Measurements from ENCODE around the gene CFAP97.
A peak's percentile ranks its signal among the peaks of the same experiment; 100 is the strongest.
"Not testable (repeated sequence)": the region's sequence is repeated elsewhere in the genome, so short reads cannot be mapped to it uniquely, and the experiment has no call there.

The CFAP97 gene

DNA sequence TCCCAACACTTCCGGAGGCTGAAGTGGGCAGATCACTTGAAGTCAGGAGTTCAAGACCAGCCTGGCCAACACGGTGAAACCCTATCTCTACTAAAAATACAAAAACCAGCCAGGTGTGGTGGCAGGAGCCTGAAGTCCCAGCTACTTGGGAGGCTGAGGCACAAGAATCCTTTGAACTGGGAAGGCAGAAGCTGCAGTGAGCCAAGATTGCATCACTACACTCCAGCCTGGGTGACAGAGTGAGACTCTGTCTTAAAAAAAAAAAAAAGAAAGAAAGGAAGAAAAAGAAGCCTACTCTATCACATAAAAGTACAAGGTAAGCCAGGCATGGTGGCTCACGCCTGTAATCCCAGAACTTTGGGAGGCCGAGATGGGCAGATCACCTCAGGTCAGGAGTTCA lies 5.6 kb downstream of the CFAP97 start:
- not testable (repeated sequence) for DNase-seq (ENCODE audit: low spot score)

DNA sequence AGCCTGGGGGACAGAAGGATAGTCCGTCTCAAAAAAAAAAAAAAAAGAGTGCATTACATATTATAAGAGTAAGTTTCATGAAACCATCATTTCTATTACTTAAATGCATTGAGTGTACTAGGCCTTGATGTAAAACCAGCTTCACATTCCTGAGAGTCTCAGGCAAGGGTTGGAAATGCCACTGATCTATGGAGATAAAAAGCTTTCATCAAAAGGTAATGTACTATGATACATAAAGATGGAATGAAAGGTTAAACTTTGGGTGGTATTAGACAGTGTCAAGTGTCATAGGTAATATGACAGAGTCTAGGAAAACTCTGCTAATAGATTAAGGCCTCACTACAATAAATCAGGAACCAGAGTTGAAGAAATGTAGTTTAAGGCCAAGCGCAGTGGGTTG lies 7.4 kb downstream of the CFAP97 start:
- no peak for DNase-seq (ENCODE audit: low spot score)

DNA sequence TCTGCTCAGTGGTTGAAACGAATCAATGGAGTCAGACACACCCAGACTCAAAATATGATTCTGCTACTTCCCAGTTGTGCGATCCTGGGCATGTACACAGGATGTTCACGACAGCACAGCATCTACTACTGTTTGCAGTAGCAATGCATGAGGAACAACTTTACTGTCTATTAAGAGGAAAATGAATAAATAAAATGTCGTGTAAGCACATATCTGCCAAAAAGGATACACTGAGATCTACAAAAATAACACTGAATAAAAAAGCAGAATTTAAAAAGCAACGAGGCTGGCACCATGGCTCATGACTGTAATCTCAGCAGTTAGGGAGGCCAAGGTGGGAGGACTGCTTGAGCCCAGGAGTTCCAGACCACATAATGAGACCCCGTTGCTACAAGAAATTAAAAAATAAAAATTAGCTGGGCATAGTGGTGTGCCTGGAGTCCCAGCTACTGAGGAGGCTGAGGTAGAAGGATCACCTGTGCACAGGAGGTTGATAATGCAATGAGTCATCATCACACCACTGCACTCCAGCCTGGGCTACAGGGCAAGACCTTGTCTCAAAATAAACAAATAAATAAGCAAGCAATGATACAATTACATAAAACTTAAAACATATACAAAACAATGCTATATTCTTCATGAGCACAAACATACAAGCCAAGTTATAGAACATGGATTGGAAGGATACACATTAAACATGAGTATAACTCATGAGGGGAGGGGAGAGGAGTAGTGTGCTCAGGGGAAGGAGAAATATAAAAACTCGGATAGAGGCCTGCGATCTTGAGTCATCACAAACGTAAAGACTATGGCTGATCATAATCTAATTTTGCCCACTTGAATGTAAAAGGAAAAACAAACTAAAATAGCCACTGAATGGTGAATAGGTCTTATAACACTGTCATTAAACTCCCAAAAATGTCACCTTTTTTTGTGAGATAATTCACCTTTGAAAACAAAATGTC lies 8.6 kb downstream of the CFAP97 start:
- DNase-seq (ENCODE audit: low spot score), result no peak

DNA sequence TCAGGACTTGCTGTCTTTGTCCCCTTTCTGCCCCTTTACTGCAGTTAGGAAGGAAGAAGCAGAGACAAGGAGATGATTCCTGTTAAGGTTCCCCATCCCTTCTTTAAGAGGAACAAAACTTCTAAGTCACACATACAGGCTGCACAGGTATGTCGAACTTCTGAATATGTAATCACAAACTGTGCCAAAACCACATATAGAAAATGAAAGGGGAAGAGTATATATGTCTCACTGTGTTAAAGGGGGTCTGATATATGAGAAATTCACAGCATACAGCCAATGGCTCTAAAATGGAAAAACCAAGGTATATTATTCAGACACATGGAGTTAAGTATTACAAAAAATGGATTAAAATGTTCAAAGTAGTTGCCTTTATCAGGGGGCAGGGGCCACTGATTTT lies 11.7 kb downstream of the CFAP97 start:
- no peak for DNase-seq (ENCODE audit: low spot score)

DNA sequence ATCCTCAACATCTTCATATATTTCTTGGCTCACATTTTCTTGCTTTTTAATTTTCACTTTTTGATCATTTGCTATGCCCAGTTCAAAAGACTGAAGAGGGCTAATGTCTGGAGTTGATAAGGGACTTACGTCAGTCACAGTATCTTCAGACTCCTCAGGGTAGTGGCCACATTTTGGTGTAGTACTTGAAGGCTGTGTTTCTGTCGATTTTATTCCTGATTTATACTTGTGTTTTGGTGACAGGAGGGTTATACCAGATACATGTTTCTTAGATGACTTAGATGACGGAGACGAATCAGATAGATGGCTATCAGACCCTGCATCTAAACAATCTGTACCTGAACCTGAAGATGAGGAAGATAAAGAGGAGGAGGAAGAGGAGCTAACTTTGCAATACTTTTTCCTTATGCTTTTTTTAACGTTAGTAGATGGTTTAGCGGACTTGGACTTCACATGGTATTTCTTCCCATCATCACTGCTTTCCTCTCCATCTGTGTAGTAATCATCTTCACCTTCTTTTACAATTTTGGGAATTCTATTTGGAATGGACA lies 13.4 kb downstream of the CFAP97 start:
- DNase-seq (ENCODE audit: low spot score), result peak; percentile 72

DNA sequence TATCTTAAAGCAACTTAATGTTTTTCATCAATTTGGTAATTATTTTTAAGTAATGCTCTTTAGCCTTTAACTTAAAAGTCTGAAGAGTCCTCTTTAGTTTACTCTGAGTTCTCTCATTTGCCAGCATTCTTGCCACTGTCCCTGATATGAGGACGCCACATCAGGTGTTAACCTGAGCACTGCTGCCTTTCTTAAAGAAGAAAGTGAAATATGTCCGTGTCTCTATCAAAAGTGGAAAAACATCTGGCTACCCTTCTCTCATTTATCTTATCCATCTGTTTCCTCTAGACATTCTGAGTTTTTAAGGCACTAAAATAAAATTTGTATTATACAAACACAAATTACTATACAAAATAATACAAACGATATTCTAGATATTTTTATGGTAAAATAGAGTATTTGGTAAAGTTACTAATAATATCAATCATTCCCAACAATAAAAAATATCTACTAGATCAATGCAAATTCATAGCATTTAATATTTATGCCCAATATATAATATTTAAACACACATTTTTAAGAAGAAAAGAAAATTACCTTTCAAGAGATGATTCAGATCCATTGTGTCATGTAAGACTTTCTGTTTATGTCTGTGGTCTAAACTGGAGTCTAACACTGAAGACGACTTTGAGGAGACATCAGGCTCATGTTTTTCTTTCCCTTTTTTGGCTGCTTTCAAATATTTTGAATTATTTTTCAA lies 14.0 kb downstream of the CFAP97 start:
- peak; percentile 61 for DNase-seq (ENCODE audit: low spot score)

DNA sequence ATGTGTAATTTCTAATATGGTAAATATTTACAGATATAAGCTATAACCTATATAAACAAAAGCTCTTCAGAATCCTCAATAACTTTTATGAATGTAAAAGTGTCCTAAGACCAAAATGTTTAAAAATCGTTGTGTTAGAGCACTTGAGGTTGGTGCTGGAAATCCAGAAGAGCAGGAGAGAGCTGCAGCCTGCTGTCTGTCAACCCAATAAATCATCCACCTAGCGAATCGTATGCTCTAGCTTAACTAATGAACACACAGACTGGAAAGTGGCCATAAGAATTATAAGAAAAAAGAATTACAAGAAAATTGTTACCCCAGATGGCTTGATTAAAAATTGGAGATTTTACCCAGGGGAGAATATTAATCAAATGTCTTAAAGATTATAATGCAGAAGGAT lies 17.0 kb downstream of the CFAP97 start:
- DNase-seq (ENCODE audit: low spot score), result no peak

DNA sequence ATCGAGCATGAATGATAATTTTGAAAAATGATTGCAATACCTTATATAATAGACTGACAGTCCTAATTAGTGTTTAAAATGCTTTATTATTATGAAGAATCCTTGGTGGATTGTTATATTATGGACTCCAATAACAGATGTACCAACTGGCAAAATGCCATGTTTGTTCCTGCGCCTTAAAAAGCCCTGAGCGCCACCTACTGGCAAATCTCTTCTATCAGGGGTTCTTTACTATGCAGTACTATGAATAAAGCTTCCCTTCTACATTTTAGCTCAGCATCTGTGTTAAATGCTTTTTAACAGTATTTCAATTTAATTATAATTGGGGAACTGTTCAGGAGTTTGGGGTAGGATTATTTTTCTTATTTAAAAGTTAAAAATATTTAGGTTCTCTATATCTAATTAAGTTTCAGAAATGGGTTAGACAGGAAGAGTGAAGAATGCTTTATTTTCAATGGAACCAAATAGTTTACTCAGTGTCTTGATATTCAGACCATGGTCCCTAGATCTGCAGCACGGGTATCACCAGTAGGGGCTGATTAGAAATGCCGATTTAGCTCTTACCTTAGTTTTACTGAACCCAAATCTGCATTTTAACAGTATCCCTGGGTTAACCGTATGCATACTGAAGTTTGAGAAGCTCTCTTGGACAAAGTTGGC lies 20.0 kb downstream of the CFAP97 start:
- peak; percentile 95 for DNase-seq (ENCODE audit: low spot score)

DNA sequence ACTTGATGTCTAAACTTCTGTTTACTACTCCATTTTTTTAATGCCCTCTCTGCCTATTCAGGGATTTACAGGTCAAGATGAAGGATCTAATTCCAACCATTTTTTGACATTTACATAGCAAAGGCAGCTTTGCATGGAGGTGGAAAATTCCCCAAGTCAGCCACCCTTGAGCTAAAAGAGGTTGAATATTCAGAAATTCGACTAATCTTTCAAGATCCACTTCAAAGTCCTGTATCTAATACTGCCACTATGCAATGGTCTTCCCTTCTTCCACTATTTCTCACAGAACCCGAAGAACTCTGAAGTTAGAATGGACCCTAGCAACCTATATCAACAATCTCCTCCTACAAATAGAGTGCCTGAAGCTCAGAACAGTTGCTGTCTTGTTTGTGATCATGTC lies 21.6 kb downstream of the CFAP97 start:
- no peak for DNase-seq (ENCODE audit: low spot score)

DNA sequence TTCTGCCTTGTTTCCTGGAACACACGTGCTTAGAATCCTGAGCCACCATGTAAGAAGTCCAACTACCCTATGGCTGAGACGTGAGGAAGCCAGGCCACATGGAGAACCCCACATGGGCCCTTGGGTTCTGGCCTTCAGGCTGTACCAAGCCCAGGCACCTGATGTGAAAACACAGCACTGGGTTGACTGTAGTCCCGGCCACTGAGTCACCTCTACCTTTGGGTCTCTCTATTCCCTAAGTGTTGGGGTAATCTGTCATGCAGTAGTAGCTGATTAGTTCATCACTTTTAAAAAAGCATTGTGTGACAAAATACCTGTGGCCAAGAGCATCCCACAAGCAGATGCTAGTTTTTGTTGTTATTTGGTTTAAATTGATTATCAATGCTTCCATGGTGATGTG lies 24.3 kb downstream of the CFAP97 start:
- no peak for DNase-seq (ENCODE audit: low spot score)

DNA sequence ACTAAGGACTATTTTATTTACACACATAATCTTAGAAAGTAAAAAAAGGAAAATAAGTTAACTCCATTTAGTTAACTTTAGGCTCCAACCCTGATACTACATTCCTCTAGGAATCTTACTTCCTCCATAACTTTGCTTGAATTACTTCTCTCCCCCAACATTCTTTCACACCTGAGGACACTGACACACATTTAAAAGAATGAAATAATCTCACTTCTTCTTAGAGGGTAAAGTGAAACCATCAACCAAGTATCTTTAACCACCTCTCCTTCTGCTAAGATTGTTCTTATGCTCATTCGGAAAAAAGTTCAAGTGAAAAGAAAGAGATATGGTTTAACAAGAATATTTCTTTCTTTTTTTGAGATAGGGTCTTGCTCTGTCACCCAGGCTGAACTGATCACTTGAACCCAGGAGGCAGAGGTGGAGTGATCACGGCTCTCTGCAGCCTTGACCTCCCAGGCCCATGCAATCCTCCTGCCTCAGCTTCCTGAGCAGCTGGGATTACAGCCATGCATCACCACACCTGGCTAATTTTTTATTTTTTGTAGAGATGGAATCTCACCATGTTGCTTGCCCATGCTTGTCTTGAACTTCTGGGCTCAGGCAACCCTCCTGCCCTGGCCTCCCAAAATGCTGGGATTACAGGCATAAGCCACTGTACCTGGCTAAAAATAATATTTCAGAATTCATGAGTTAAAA lies 32.3 kb downstream of the CFAP97 start:
- DNase-seq (ENCODE audit: low spot score), result no peak

DNA sequence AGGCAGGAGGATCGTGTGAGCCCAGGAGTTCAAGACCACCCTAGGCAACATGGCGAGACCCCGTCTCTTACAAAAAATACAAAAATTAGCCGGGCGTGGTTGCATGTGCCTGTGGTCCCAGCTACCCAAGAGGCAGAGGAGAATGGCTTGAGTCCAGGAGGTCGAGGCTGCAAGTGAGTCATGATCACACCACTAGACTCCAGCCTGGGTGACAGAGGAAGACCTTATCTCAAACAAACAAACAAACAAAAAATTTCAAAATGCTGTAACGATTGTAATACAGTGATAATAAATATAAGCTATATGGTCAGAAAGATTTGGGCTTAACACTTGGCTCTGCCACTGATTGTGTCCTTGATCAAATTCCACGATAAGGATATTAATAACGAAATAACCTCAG lies 36.6 kb downstream of the CFAP97 start:
- DNase-seq (ENCODE audit: low spot score), result no peak

DNA sequence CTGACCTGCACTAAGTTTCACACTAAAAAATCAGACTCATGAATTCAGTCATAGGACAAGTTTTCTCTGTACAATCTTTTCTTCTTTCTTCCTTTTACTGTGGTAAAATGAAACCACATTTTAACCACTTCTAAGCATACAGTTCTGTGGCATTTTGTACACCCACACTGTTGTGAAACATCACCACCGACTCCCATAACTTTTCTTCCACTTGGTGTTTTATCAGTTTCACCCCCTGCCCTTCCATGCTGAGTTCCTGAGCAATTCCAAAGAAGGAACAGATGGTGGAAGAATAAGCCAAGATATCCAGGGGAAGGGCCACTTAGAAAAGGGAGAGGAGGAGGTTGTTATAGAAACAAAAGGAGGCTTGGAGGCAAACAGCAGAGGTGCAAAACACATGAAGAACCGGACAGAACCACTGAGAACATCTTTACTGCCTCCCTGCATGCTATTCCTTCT lies 38.2 kb downstream of the CFAP97 start:
- no peak for DNase-seq (ENCODE audit: low spot score)

DNA sequence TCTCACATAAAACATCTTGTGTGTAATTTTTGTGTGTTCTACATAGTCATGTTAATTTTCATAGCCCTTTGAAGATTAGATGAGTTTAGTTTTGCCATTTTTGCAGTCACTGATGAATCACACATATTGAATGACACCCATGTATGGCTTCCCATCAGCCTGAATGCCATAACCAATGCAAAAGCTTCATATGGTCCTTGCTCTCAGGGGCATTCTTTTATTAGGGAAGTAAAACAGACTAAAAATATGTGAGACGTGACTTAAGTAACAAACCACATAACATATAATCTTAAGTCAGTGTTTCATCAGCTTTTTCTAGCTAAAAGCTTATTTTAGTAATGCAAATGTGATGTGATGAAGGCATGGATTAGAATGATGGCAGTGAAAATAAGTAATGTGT lies 52.5 kb downstream of the CFAP97 start:
- no peak for DNase-seq (ENCODE audit: low spot score)

DNA sequence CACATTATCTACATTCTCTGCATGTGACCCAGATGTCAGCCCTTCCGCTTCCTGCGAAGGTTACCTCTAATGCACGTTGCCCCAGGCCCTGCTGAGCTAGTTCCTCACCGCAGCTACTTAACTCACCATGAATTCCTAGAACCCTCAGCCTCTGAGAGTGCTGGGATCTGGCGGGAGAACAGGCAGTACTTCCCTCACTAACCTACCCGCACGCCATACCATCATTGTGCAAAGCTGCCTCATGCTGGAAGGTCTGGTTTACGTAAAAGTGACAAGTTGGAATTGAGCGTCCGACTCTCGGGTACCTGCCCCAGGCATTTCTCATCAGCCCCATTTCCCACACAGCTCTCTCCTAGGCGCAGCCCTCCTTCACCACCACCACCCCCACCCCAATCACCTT lies 54.4 kb downstream of the CFAP97 start:
- DNase-seq (ENCODE audit: low spot score), result no peak

DNA sequence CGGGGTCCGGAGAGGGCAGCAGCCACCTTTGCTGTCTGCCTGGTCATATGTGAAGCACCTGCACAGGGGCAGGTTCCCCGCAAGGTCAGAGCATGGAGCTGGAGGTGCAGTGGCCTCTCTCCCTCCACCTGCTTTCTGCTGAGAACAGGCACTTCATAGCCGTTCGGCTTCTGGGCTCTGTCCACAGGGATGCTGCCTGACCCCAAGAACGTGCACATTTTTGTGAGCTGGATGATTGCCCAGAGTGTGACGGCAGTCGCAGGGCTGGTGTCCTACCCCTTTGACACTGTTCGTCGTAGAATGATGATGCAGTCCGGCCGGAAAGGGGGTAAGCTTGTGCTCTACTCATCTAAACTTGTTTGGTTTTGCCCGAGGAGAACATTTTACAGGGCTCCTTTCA lies 58.2 kb downstream of the CFAP97 start:
- no peak for DNase-seq (ENCODE audit: low spot score)

DNA sequence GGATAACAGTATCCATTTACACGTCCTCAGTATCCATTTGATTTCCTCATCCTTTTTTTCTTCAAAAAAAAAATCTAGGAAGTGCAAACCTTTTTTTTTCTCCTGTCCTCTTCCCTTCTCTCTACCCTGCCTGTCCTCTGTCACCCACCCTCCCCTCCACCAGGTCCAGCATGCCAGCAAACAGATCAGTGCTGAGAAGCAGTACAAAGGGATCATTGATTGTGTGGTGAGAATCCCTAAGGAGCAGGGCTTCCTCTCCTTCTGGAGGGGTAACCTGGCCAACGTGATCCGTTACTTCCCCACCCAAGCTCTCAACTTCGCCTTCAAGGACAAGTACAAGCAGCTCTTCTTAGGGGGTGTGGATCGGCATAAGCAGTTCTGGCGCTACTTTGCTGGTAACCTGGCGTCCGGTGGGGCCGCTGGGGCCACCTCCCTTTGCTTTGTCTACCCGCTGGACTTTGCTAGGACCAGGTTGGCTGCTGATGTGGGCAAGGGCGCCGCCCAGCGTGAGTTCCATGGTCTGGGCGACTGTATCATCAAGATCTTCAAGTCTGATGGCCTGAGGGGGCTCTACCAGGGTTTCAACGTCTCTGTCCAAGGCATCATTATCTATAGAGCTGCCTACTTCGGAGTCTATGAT lies 59.1 kb downstream of the CFAP97 start:
- DNase-seq (ENCODE audit: low spot score), result no peak

DNA sequence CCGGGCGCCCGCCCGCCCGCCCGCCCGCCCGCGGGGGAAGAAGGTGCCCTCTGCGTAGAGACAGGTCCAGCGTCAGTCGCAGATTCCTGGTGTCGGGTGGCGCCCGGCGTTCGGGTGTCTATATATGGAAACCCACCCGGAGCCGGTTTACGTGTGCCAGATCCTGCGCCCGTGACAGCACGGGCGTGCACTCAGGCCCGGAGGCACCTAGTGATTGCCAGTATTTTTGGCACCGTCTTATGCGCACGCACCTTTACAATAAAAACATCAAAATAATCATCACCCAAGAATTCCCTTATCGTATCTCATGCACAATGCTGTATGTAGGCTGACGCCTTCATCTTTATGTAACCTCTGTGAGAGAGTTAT lies 60.2 kb downstream of the CFAP97 start:
- no peak for DNase-seq (ENCODE audit: low spot score)

DNA sequence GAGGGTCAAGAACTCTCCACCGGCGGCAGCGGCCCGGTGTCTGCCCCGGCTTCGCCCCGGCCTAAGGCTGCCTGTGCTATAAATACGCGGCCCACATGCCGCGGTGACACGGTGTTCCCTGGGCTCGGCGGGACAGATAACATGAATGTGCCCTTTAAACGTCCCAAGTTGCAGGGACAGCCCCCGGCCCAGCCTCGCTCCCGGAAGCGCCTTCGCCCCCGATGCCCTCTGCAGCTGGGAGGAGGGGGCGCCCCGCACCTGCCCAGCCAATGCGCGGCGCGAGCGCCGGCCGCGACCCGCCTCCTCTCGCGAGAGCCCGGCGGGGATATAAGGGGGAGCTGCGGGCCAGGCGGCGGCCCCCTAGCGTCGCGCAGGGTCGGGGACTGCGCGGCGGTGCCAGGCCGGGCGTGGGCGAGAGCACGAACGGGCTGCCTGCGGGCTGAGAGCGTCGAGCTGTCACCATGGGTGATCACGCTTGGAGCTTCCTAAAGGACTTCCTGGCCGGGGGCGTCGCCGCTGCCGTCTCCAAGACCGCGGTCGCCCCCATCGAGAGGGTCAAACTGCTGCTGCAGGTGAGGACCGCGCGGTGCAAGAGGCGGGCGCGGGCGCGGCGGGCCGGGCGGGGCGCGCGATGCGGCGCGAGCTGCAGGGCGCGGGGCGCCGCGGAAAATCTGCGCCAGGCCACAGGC lies 60.7 kb downstream of the CFAP97 start, which contains the start of gene SLC25A4:
Gene SLC25A4 (plus strand): TSS at position 355 of the 689 bp plus-strand sequence. CDS start 107 bp downstream, at position 462.
- DNase-seq (ENCODE audit: low spot score), result peak; percentile 23

DNA sequence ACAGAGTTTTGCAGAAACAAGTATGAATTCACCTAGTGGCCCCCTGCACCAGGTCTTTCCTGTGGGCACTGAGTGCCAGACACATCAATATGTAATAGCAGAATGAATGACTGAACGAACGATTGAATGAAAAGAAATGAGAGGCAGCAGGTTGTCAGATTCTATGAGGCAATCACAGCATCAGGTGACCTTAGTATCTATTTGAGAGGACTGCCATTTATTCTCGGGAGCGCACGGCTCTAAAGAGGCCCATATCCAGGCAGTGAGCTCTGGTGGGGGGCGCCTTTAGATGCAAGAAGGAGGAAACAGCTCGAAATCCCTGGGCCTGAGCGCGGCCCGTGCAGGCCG lies 61.3 kb downstream of the CFAP97 start:
- DNase-seq (ENCODE audit: low spot score), result no peak

DNA sequence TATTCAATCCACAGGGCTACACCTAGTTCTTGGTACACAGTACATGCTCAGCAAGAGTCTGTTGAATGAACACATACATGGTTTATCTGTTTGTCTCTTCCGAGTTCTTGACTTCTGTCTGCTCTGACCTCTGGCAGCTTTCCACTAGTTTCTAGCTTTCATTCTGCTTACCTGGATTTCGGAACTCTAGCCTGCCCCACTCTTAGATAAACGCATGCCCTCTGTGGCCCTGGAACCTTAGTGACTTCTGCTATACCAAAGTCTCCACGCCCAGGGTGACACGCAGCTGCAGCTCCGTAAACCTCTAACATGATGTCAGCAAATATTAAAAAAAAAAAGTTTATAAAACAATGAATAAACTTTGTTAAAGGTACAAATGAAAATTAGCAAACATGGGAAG lies 62.0 kb downstream of the CFAP97 start:
- DNase-seq (ENCODE audit: low spot score), result no peak
